NOMO-1 treated with DMSO at 0.1 percent for 48 hours (cell line): ENCODE results near the gene YOD1.

Experiments used
- DNase-seq: peaks from one replicate; lab custom pipeline; 2025; ENCODE audit not compliant: unreplicated experiment; lab: John Stamatoyannopoulos, UW

Gene YOD1

GRCh38 chr1:207028884-207029650 is 21.9 kb downstream of the YOD1 start:
- DNase-seq, result no peak

- no peak for DNase-seq
Measured at GRCh38 chr1:207027921-207028320, 23.1 kb downstream of the YOD1 start.

GRCh38 chr1:207027206-207027777 is 23.7 kb downstream of the YOD1 start:
- DNase-seq, result no peak

GRCh38 chr1:207026104-207026534 is 24.9 kb downstream of the YOD1 start:
- DNase-seq, result no peak

GRCh38 chr1:207025146-207025880 is 25.7 kb downstream of the YOD1 start:
- peak; percentile 33 for DNase-seq

- DNase-seq, result no peak
Measured at GRCh38 chr1:207024202-207025145, 26.5 kb downstream of the YOD1 start.

- no peak for DNase-seq
Measured at GRCh38 chr1:207022996-207023679, 27.9 kb downstream of the YOD1 start.

GRCh38 chr1:207021876-207022596 is 29.0 kb downstream of the YOD1 start:
- DNase-seq, result no peak

- DNase-seq, result no peak
Measured at GRCh38 chr1:207021139-207021861, 29.7 kb downstream of the YOD1 start.

- DNase-seq, result no peak
Measured at GRCh38 chr1:207020709-207021107, 30.3 kb downstream of the YOD1 start.

GRCh38 chr1:207020065-207020708 is 30.8 kb downstream of the YOD1 start:
- no peak for DNase-seq

- DNase-seq, result no peak
Measured at GRCh38 chr1:207019661-207020060, 31.3 kb downstream of the YOD1 start.

GRCh38 chr1:207019161-207019560 is 31.8 kb downstream of the YOD1 start:
- DNase-seq, result no peak

- DNase-seq, result no peak
Measured at GRCh38 chr1:207018707-207019106, 32.3 kb downstream of the YOD1 start.

- peak; percentile 76 for DNase-seq
Measured at GRCh38 chr1:207017615-207018559, 33.1 kb downstream of the YOD1 start.

- no peak for DNase-seq
Measured at GRCh38 chr1:207015791-207016190, 35.2 kb downstream of the YOD1 start.

GRCh38 chr1:207014728-207015127 is 36.3 kb downstream of the YOD1 start:
- no peak for DNase-seq
